Measurements from ENCODE around the gene DNAAF3.
A peak's percentile ranks its signal among the peaks of the same experiment; 100 is the strongest.

Gene DNAAF3

GRCh38 chr19:55134736-55135135 lies 31.7 kb downstream of the DNAAF3 start:
- CTCF ChIA-PET, result interaction anchor here (0.7 to 0.9 kb wide), 2 partner anchors 8 to 52 kb away, joined by 3 read pairs; no protein-coding TSS in a partner anchor

GRCh38 chr19:55133639-55134444 lies 32.6 kb downstream of the DNAAF3 start:
- TF ChIP-seq, protein P1, sequence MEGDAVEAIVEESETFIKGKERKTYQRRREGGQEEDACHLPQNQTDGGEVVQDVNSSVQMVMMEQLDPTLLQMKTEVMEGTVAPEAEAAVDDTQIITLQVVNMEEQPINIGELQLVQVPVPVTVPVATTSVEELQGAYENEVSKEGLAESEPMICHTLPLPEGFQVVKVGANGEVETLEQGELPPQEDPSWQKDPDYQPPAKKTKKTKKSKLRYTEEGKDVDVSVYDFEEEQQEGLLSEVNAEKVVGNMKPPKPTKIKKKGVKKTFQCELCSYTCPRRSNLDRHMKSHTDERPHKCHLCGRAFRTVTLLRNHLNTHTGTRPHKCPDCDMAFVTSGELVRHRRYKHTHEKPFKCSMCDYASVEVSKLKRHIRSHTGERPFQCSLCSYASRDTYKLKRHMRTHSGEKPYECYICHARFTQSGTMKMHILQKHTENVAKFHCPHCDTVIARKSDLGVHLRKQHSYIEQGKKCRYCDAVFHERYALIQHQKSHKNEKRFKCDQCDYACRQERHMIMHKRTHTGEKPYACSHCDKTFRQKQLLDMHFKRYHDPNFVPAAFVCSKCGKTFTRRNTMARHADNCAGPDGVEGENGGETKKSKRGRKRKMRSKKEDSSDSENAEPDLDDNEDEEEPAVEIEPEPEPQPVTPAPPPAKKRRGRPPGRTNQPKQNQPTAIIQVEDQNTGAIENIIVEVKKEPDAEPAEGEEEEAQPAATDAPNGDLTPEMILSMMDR (conservative IDR thresholded peaks at IDR 0.05; ENCODE audit: low read depth), result no peak
- no peak for DNase-seq (ENCODE audit: low spot score)
- ChIA-PET CTCF (interaction anchor here (0.6 kb wide), 1 partner anchor 70 kb away, joined by 3 read pairs; no protein-coding TSS in a partner anchor), POLR2A (ENCODE audit: low non-redundant PET) (no interaction called here)
- peak overlapping the region; percentile 4; the same call in 1 of the 2 replicates for H3K27ac ChIP-seq

More at GRCh38 chr19:55134736-55135135, 31.7 kb downstream of the DNAAF3 start:
- peak overlapping the region; percentile 22; the same call in 1 of the 2 replicates for H3K27ac ChIP-seq
- TF ChIP-seq, protein P1 (conservative IDR thresholded peaks at IDR 0.05; ENCODE audit: low read depth), result no peak
- no peak for DNase-seq (ENCODE audit: low spot score)
- POLR2A ChIA-PET (ENCODE audit: low non-redundant PET), result no interaction called here

DNA sequence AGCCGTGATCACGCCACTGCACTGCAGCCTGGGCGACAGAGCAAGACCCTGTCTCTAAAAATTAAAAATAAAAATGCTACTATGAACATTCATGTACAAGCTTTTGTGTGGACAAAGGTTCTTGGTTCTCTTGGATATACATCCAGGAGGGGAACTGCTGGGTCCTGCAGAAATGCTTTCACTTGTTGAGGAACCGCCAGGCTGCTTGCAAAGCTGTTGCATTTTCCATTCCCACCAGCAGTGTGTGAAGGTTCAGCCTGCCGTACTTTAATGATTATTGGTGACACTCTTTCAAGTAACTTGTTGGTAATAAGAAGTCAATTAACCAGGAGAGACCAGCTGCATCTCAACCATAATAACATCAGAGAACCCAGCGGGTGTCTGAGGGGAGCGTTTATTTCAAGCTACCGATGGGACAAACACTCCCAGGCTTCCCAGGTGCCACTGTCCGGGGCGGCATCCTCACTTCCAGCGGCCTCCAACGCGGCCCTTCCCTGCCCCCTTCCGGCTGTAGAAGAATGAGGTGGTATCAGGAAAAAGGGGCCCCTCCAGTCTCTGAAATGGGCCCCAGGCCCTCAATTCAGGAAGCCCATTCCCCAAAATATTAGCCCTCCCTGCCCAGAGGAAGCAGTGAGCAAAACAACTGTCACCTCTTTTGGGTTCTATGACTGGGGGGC lies 33.8 kb downstream of the DNAAF3 start:
- CTCF ChIA-PET, result interaction anchor here (0.6 kb wide), 1 partner anchor 64 kb away, joined by 3 read pairs; no protein-coding TSS in a partner anchor
- peak overlapping the region; percentile 4; the same call in 1 of the 2 replicates for H3K27ac ChIP-seq
- POLR2A ChIA-PET (ENCODE audit: low non-redundant PET), result interaction anchor here (0.6 kb wide), 1 partner anchor 15 kb away, joined by 8 read pairs; no protein-coding TSS in a partner anchor

DNA sequence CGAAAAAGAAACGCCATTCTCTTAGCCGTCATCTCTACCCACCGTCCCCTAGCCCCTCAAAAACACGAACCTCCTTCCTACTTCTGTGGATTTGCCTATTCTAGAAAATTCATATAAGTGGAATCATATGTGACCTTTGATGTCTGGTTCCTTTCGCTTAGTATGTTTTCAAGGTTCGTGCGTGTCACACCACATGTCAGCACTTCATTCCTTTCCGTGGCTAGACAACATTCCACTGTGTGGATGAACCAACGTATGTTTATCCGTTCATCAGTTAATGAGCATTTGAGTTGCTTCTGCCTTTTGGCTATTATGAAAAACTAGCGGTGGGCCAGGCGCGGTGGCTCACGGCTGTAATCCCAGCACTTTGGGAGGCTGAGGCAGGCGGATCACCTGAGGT lies 35.0 kb downstream of the DNAAF3 start:
- ChIA-PET POLR2A (ENCODE audit: low non-redundant PET) (no interaction called here), CTCF (no interaction called here)
- TF ChIP-seq, protein P1 (conservative IDR thresholded peaks at IDR 0.05; ENCODE audit: low read depth), result no peak

More for the DNA sequence above, 33.8 kb downstream of the DNAAF3 start:
- DNase-seq (ENCODE audit: low spot score), result no peak
- TF ChIP-seq, protein P1 (conservative IDR thresholded peaks at IDR 0.05; ENCODE audit: low read depth), result no peak

GRCh38 chr19:55119053-55119452 lies 47.4 kb downstream of the DNAAF3 start:
- H3K27ac ChIP-seq, result peak overlapping the region; percentile 80
- no peak for DNase-seq (ENCODE audit: low spot score)
- TF ChIP-seq, protein P1 (conservative IDR thresholded peaks at IDR 0.05; ENCODE audit: low read depth), result no peak
- CTCF ChIA-PET, result interaction anchor here (0.6 to 1.0 kb wide), 2 partner anchors 368 to 458 kb away, joined by 3 read pairs; no protein-coding TSS in a partner anchor
- POLR2A ChIA-PET (ENCODE audit: low non-redundant PET), result no interaction called here

More for the DNA sequence above, 35.0 kb downstream of the DNAAF3 start:
- no peak overlapping the region for H3K27ac ChIP-seq
- no peak for DNase-seq (ENCODE audit: low spot score)

GRCh38 chr19:55118401-55118991 lies 47.9 kb downstream of the DNAAF3 start:
- ChIA-PET POLR2A (ENCODE audit: low non-redundant PET) (no interaction called here), CTCF (interaction anchor here (0.6 kb wide), 2 partner anchors 21 to 458 kb away, joined by 3 to 4 read pairs; no protein-coding TSS in a partner anchor)
- no peak for DNase-seq (ENCODE audit: low spot score)
- peak overlapping the region; percentile 80 for H3K27ac ChIP-seq
- TF ChIP-seq, protein P1 (conservative IDR thresholded peaks at IDR 0.05; ENCODE audit: low read depth), result no peak
